Measurements from ENCODE around the gene HSPA4L. TPM values are rescaled to one million over a fixed set of nuclear protein-coding genes. Genes with fewer than 3 reads are reported as not detected.
A peak's percentile ranks its signal among the peaks of the same experiment; 100 is the strongest.

Gene HSPA4L
- total and polyA plus RNA-seq, 2 experiments from 2014 or later: 3.5 to 4.2 TPM

DNA sequence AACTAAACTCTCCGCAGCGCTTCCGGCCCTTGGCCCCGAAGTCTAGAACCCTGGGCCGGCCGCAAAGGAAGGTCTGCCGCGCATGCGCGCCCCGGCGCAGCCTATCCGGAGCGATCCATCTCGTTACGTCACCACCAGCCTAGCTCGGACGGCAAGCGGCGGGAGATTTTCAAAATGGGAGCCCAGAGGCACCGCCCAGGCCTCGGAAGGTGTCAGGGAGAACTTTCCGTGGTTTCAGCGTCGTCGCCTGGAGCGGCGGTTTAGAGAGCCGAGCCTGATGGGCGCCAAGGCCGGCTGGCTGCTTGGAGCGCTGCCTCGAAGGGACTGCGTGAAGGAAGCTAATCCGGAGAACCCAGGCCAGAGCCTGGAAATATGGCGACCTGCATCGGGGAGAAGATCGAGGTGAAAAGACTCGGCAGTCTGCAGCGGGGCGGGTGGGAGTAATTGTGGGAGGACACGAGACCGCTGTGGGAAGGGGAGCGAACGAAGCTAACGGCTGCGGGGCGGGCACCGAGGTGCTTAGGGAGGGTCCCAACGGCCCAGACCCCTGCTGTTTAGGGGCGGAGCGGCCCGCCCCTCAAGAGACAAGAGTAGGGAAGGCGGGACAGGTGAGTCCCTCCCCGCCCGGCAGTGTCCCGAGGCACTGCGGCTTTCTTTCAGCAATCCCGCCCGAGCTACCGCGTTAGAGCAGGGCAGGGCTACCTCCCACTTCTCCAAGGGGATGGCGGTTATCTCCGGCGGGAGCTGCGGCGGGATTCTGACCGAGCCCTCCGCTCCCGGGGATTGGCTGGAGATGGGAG is 98.8 kb downstream of the HSPA4L start, which contains the start of gene PLK4:
PLK4 (plus strand) TSS at position 131 of the 800 bp plus-strand sequence; CDS start at position 373, 242 bp downstream.
- Histone ChIP-seq H3K27me3 (ENCODE audit: insufficient read depth) (no peaks in the 10 kb centered on the region), H3K4me2 (peak within 1 kb of the TSS; percentile 91), H3F3A (replicated peaks; ENCODE audit: low read depth) (no peaks in the 10 kb centered on the region), H3K4me3 (peak within 1 kb of the TSS; percentile 83), H3K4me1 (ENCODE audit: insufficient read depth) (0 out of 2 replicates have a peak, but pooled peaks cover 6% of the 10 kb centered on the region), H3K27ac (ENCODE audit: low read depth) (peak within 1 kb of the TSS; percentile 99), H3K79me2 (replicated peaks; ENCODE audit: insufficient read depth) (peaks cover 39% of the 10 kb centered on the region), H3K9me2 (ENCODE audit: insufficient read depth) (no peaks in the 10 kb centered on the region), H2AFZ (peak within 1 kb of the TSS; percentile 93), H3K36me3 (ENCODE audit: insufficient read depth) (peaks cover 24% of the 10 kb centered on the region), H4K20me1 (replicated peaks; ENCODE audit: insufficient read depth) (no peaks in the 10 kb centered on the region)
- Mint-ChIP-seq H3K27ac (peak within 1 kb of the TSS; percentile 100), H3K4me1 (peaks cover 3% of the 10 kb centered on the region; the same call in 2 of the 3 replicates), H3K27me3 (ENCODE audit: insufficient read depth, low read depth, poor library complexity) (peaks cover 8% of the 10 kb centered on the region), H3K36me3 (ENCODE audit: low read depth) (peaks cover 44% of the 10 kb centered on the region), H3K4me3 (peak within 1 kb of the TSS; percentile 97), H3K9me3 (no peaks in the 10 kb centered on the region)
- ATAC-seq: peak; percentile 97
- TF ChIP-seq CREB1 (CRISPR knock-in tag; IDR thresholded peaks at IDR 0.05; ENCODE audit: low read depth) (peak; percentile 92), REST (IDR thresholded peaks at IDR 0.05; ENCODE audit: unreplicated experiment) (peak; percentile 17), ZNF331 (CRISPR knock-in tag; IDR thresholded peaks at IDR 0.05; ENCODE audit: low read depth) (no peak), POLR2AphosphoS5 (IDR thresholded peaks at IDR 0.05; ENCODE audit: low read depth) (peak; percentile 91), EZH2phosphoT487 (IDR thresholded peaks at IDR 0.05; ENCODE audit: unreplicated experiment) (no peak), ZNF462 (CRISPR knock-in tag; IDR thresholded peaks at IDR 0.05) (no peak), NANOG (IDR thresholded peaks at IDR 0.05; ENCODE audit: borderline replicate concordance) (no peak), ZNF114 (CRISPR knock-in tag; IDR thresholded peaks at IDR 0.05) (no peak), JUNB (IDR thresholded peaks at IDR 0.05; ENCODE audit: unreplicated experiment) (no peak)
- TF ChIP-seq, protein P1, sequence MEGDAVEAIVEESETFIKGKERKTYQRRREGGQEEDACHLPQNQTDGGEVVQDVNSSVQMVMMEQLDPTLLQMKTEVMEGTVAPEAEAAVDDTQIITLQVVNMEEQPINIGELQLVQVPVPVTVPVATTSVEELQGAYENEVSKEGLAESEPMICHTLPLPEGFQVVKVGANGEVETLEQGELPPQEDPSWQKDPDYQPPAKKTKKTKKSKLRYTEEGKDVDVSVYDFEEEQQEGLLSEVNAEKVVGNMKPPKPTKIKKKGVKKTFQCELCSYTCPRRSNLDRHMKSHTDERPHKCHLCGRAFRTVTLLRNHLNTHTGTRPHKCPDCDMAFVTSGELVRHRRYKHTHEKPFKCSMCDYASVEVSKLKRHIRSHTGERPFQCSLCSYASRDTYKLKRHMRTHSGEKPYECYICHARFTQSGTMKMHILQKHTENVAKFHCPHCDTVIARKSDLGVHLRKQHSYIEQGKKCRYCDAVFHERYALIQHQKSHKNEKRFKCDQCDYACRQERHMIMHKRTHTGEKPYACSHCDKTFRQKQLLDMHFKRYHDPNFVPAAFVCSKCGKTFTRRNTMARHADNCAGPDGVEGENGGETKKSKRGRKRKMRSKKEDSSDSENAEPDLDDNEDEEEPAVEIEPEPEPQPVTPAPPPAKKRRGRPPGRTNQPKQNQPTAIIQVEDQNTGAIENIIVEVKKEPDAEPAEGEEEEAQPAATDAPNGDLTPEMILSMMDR (conservative IDR thresholded peaks at IDR 0.05; ENCODE audit: low read depth in 2 of 2): no peak
- TF ChIP-seq, protein P2, sequence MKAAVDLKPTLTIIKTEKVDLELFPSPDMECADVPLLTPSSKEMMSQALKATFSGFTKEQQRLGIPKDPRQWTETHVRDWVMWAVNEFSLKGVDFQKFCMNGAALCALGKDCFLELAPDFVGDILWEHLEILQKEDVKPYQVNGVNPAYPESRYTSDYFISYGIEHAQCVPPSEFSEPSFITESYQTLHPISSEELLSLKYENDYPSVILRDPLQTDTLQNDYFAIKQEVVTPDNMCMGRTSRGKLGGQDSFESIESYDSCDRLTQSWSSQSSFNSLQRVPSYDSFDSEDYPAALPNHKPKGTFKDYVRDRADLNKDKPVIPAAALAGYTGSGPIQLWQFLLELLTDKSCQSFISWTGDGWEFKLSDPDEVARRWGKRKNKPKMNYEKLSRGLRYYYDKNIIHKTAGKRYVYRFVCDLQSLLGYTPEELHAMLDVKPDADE (IDR thresholded peaks at IDR 0.05): peak; percentile 46; the same call in 1 of the 2 replicates
- peak; percentile 98 for DNase-seq (ENCODE audit: low spot score)

All from GM23338 (cell line).